GM12873 (cell line): Measurements from ENCODE around the gene ZNF143.
A peak's percentile ranks its signal among the peaks of the same experiment; 100 is the strongest.

Source experiments
- TF ChIP-seq, protein P1 (sequence below): IDR thresholded peaks from 2 replicates; pipeline ENCODE4 v1.5.1; 2012; ENCODE audit warnings: low read depth, mild to moderate bottlenecking, moderate library complexity, low read length, control low read depth; ENCODE audit not compliant: insufficient read depth; ENCODE audit errors: missing control alignments

The ZNF143 gene

DNA sequence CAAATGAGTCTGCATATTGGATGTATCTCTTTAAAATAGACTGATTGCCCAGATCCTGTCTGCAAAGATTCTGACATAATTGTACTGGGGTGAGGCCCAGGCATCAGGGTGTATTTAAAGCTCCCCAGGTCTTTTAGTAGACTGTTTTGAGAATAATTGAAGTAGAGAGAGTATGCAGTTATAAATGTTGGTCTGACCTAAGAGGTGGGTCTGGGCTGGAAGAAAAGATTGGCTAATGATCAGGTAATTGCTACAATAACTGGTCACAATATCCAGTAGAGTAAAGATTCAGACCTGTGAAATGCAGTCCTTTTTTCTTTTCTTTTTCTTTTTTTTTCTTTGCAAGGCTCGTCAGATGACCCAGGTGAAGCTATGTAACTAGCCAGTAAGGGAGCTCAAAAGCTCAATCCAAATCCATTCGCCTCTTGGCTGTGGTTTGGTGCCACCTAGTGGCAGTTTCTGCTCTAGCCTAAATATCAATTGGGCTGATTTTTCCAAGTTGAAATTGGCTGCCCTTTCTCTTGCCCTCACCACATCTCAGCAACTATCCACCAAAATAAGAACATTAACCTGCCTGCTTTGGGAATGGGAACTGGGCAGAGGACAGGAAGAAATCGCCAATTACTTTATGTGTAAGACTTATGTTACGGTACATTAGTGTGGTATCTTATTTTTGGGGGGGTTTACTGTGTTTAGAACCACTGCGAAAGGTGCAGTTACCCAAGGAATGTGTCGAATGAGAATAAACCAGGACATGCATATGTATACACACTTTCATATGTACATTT, 45.9 kb downstream of the ZNF143 start:
- TF ChIP-seq, protein P1, sequence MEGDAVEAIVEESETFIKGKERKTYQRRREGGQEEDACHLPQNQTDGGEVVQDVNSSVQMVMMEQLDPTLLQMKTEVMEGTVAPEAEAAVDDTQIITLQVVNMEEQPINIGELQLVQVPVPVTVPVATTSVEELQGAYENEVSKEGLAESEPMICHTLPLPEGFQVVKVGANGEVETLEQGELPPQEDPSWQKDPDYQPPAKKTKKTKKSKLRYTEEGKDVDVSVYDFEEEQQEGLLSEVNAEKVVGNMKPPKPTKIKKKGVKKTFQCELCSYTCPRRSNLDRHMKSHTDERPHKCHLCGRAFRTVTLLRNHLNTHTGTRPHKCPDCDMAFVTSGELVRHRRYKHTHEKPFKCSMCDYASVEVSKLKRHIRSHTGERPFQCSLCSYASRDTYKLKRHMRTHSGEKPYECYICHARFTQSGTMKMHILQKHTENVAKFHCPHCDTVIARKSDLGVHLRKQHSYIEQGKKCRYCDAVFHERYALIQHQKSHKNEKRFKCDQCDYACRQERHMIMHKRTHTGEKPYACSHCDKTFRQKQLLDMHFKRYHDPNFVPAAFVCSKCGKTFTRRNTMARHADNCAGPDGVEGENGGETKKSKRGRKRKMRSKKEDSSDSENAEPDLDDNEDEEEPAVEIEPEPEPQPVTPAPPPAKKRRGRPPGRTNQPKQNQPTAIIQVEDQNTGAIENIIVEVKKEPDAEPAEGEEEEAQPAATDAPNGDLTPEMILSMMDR = peak; percentile 88

GRCh38 chr11:9507277-9507580, 46.4 kb downstream of the ZNF143 start:
- TF ChIP-seq, protein P1 = no peak

DNA sequence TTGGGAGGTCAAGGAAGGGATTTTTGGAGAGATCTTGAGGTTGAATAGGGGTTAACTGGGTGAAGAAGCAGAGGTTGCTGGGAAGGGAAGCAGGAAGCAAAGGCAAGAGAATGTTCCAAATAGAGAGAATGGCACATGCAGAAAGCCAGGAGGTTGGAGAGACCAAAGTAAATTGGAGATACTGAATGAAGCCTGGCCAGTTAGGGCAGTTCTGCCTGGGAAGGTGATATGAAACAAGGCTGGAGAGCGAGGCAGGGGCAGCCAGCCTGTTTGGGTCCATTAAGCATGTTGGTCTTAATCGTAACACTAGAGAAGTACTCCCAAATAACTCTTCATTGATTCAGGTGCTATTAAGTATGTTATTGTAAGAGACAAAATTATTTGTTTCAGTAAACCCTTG, 48.2 kb downstream of the ZNF143 start:
- TF ChIP-seq, protein P1 = no peak

GRCh38 chr11:9512370-9513019, 51.7 kb downstream of the ZNF143 start:
- TF ChIP-seq, protein P1 = no peak

- TF ChIP-seq, protein P1 = no peak
These were observed 55.3 kb downstream of the ZNF143 start for GRCh38 chr11:9516113-9516512.

DNA sequence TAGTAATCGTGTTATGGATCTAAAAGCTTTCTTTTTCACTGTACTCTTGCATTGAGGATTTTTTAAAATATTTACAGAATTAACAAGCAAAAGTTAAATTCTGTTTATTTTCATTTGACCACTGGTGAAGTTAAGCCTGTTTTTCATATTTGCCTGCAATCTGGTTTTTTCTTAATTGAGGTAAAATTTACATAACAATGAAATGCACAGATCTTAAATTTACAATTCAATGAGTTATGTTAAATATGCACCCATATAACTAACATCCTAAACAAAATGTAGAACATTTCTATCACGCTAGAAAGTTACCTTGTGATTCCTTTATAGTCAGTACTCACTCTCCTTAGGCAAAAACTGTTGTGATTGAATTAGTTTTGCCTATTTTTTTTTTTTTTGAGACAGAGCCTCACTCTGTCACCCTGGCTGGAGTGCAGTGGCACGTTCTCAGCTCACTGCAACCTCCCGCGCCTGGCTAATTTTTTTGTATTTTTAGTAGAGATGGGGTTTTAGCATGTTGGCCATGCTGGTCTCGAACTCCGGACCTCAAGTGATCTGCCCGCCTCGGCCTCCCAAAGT, 58.1 kb downstream of the ZNF143 start:
- TF ChIP-seq, protein P1 = no peak

GRCh38 chr11:9524001-9524400, 63.2 kb downstream of the ZNF143 start:
- TF ChIP-seq, protein P1 = no peak
